ENCODE data around the gene NRK.

DNA sequence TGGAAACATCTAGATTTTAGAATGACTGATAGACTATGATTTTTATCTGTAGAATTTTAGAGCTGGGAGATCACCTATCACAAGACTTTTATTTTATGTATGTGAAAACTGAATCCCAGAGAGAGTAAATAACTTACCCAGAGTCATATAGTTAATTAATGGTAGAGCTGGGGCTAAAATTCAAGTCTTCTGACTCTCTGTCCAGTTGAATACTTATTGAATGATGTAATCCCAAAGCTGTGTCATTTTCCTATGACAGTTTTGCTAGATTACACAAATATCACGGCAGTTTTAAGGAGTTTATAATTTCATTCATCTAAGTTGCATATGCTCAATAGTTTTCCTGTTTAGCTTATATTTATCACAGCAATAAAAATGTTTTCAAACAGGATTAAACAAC lies 6.7 kb downstream of the NRK start:
- TF ChIP-seq CTCF (IDR thresholded peaks at IDR 0.05) (no peak), POLR2A (IDR thresholded peaks at IDR 0.05) (no peak)
